Left ventricle myocardium inferior (tissue), 1 donor: ENCODE measurements around the gene TRAK1. TPM values are rescaled to one million over a fixed set of nuclear protein-coding genes. Genes with fewer than 3 reads are reported as not detected.
A peak's percentile ranks its signal among the peaks of the same experiment; 100 is the strongest.

ENCODE experiments used
- DNase-seq: peaks from one replicate; pipeline ENCODE4 v3.0.0-alpha.2; 2020
- H3K27ac ChIP-seq: fragments of 200-600 bp; replicated peaks from 2 replicates; pipeline ENCODE4 v1.8.0; 2021
- H3K27me3 ChIP-seq: fragments of 200-600 bp; 2 replicates; pipeline ENCODE4 v1.8.0; 2021; ENCODE audit warnings: low read depth
- H3K36me3 ChIP-seq: fragments of 200-600 bp; 2 replicates; pipeline ENCODE4 v1.8.0; 2021
- H3K4me1 ChIP-seq: fragments of 200-600 bp; 2 replicates; pipeline ENCODE4 v1.8.0; 2021
- H3K4me3 ChIP-seq: fragments of 200-600 bp; 2 replicates; pipeline ENCODE4 v1.8.0; 2021; ENCODE audit warnings: mild to moderate bottlenecking, moderate library complexity
- H3K9me3 ChIP-seq: fragments of 200-600 bp; replicated peaks from 2 replicates; pipeline ENCODE4 v1.8.0; 2021
- CTCF ChIP-seq: fragments of 200-600 bp; IDR thresholded peaks from 2 replicates; pipeline ENCODE4 v1.8.0; 2021; ENCODE audit warnings: antibody characterized with exemption, mild to moderate bottlenecking, borderline replicate concordance
- intact Hi-C: fragments of 100-400 bp; cut with micrococcal nuclease; formaldehyde crosslinking; loops from one replicate; pipeline ENCODE4 v1.11.0; 2022
- total RNA-seq: library from RNA; stranded (reverse); fragmentation: NEBNext Ultra II Directional; extraction: Animal tissue kit (Norgen Biotek cat#: 25700); gene quantifications from one replicate; pipeline ENCODE4 v1.2.1, GENCODE V29; 2021
- donor health status: DM: no; HTN: yes; CAD: no; lungs with severe emphysema.

TRAK1 gene
- total RNA-seq, 1 donor from 2014 or later, result 264 TPM

- no peak overlapping the region for H3K4me3 ChIP-seq
- no peak for DNase-seq
- peaks cover 5% of the 10 kb centered on the region for H3K36me3 ChIP-seq
- H3K4me1 ChIP-seq, result peaks cover 97% of the 10 kb centered on the region
- no peaks in the 10 kb centered on the region for H3K27me3 ChIP-seq
- H3K9me3 ChIP-seq, result no peaks in the 10 kb centered on the region
- peak overlapping the region; percentile 87 for H3K27ac ChIP-seq
- intact Hi-C loops, result loop anchor here (5.0 to 10.0 kb wide), 2 partner anchors 81 to 133 kb away; partner anchors contain the start of gene ULK4
- no peak for TF ChIP-seq CTCF
These were observed 4.4 kb downstream of the TRAK1 start for GRCh38 chr3:42095540-42095939.

- no peaks in the 10 kb centered on the region for H3K9me3 ChIP-seq
- no peaks in the 10 kb centered on the region for H3K27me3 ChIP-seq
- TF ChIP-seq CTCF, result no peak
- H3K36me3 ChIP-seq, result peaks cover 5% of the 10 kb centered on the region
- DNase-seq, result no peak
- intact Hi-C loops, result loop anchor here (5.0 to 10.0 kb wide), 2 partner anchors 82 to 135 kb away; partner anchors contain the start of gene ULK4
- H3K4me3 ChIP-seq, result no peak overlapping the region
- H3K27ac ChIP-seq, result peak overlapping the region; percentile 87
- peaks cover 97% of the 10 kb centered on the region for H3K4me1 ChIP-seq
These were observed 5.8 kb downstream of the TRAK1 start for GRCh38 chr3:42096796-42097565.

- no peaks in the 10 kb centered on the region for H3K9me3 ChIP-seq
- peaks cover 97% of the 10 kb centered on the region for H3K4me1 ChIP-seq
- no peak for DNase-seq
- H3K4me3 ChIP-seq, result no peak overlapping the region
- peaks cover 5% of the 10 kb centered on the region for H3K36me3 ChIP-seq
- TF ChIP-seq CTCF, result peak; percentile 34
- peak overlapping the region; percentile 87 for H3K27ac ChIP-seq
- intact Hi-C loops, result loop anchor here (5.0 to 10.0 kb wide), 2 partner anchors 83 to 135 kb away; partner anchors contain the start of gene ULK4
- no peaks in the 10 kb centered on the region for H3K27me3 ChIP-seq
These were observed 6.4 kb downstream of the TRAK1 start for GRCh38 chr3:42097566-42097946.

- Histone ChIP-seq H3K27me3 (no peaks in the 10 kb centered on the region), H3K4me3 (no peak overlapping the region), H3K9me3 (no peaks in the 10 kb centered on the region), H3K4me1 (peaks cover 98% of the 10 kb centered on the region), H3K36me3 (peaks cover 5% of the 10 kb centered on the region), H3K27ac (peak overlapping the region; percentile 87)
- DNase-seq, result no peak
- intact Hi-C loops, result loop anchor here (5.0 to 10.0 kb wide), 2 partner anchors 83 to 136 kb away; partner anchors contain the start of gene ULK4
- TF ChIP-seq CTCF, result no peak
These were observed 7.0 kb downstream of the TRAK1 start for GRCh38 chr3:42098171-42098570.

- H3K36me3 ChIP-seq, result peaks cover 11% of the 10 kb centered on the region
- peaks cover 92% of the 10 kb centered on the region for H3K4me1 ChIP-seq
- no peaks in the 10 kb centered on the region for H3K27me3 ChIP-seq
- H3K4me3 ChIP-seq, result no peak overlapping the region
- TF ChIP-seq CTCF, result no peak
- H3K27ac ChIP-seq, result peak overlapping the region; percentile 87
- H3K9me3 ChIP-seq, result no peaks in the 10 kb centered on the region
- intact Hi-C loops, result loop anchor here (5.0 to 10.0 kb wide), 2 partner anchors 84 to 137 kb away; partner anchors contain the start of gene ULK4
- no peak for DNase-seq
These were observed 8.0 kb downstream of the TRAK1 start for GRCh38 chr3:42099020-42099765.
